AG04449 (cell line): ENCODE measurements around the gene EIF3K.

ENCODE experiments used
- CTCF ChIA-PET: fragments of 350-600 bp; formaldehyde crosslinking; extraction: SDS; loops from one replicate; lab custom pipeline; 2021; ENCODE audit warnings: antibody characterized with exemption; lab: Yijun Ruan, JAX
- POLR2A ChIA-PET: fragments of 400-600, 350-600 bp; formaldehyde crosslinking; extraction: SDS; loops from one replicate; lab custom pipeline; 2020; ENCODE audit warnings: antibody characterized with exemption, inconsistent platforms; lab: Yijun Ruan, JAX
- DNase-seq: peaks from one replicate; pipeline ENCODE4 v3.0.0-alpha.2; 2010; ENCODE audit warnings: low read depth, low spot score
- H3K4me3 ChIP-seq: 2 replicates; pipeline ENCODE4 v1.5.1; 2011; ENCODE audit warnings: low read depth, mild to moderate bottlenecking, control low read depth, low read length
- TF ChIP-seq, protein P1 (sequence below): IDR thresholded peaks from one replicate; pipeline ENCODE4 v1.5.1; 2011; ENCODE audit warnings: mild to moderate bottlenecking, moderate library complexity, low read length, control low read depth, inconsistent platforms; ENCODE audit not compliant: insufficient read depth; ENCODE audit errors: missing control alignments

Gene EIF3K

DNA sequence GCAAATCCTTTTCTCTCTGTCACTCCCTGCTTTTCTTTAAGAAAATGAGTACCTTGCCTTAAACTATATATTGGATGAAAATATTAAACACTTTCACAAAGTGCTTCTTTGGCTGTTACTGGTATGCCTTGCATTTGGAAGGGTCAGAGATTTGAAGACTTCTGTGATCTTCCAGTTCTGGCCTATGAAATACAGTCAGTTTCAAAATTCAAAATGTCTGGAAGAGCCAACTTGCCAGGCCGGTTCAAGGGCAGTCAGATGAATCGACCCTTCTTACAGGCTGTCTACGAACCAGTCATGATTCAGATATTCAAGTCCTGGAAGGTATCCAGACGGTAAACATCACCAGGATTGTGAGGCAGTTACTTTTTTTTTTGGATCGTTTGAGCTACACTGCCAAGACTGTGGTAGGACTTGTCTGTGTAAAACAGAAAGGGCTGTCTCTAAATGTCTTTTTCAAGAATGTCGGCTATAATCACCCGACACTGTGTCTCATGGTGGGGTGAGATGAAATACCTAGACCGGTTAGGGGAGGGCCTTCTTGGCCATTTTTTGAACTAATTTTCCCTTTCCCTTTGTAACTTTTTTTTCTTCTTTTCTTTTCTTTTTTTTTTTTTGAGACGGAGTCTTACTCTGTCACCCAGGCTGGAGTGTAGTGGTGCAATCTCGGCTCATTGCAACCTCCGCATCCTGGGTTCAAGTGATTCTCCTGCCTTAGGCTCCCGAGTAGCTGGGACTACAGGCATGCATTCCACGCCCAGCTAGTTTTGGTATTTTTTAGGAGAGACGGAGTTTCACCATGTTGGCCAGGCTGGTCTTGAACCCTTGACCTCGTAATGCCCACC is 39.7 kb downstream of the EIF3K start:
- ChIA-PET POLR2A (interaction anchor here (0.9 to 4.1 kb wide), 7 partner anchors 10 to 271 kb away, joined by 3 to 27 read pairs (median 7); partner anchors contain the start of gene ACTN4), CTCF (interaction anchor here (1.0 to 3.5 kb wide), 3 partner anchors 23 to 271 kb away, joined by 3 to 13 read pairs (median 6); no protein-coding TSS in a partner anchor)
- peak; percentile 99 for DNase-seq
- H3K4me3 ChIP-seq = no peak overlapping the region; the same call in none of the 2 replicates
- TF ChIP-seq, protein P1, sequence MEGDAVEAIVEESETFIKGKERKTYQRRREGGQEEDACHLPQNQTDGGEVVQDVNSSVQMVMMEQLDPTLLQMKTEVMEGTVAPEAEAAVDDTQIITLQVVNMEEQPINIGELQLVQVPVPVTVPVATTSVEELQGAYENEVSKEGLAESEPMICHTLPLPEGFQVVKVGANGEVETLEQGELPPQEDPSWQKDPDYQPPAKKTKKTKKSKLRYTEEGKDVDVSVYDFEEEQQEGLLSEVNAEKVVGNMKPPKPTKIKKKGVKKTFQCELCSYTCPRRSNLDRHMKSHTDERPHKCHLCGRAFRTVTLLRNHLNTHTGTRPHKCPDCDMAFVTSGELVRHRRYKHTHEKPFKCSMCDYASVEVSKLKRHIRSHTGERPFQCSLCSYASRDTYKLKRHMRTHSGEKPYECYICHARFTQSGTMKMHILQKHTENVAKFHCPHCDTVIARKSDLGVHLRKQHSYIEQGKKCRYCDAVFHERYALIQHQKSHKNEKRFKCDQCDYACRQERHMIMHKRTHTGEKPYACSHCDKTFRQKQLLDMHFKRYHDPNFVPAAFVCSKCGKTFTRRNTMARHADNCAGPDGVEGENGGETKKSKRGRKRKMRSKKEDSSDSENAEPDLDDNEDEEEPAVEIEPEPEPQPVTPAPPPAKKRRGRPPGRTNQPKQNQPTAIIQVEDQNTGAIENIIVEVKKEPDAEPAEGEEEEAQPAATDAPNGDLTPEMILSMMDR = no peak

DNA sequence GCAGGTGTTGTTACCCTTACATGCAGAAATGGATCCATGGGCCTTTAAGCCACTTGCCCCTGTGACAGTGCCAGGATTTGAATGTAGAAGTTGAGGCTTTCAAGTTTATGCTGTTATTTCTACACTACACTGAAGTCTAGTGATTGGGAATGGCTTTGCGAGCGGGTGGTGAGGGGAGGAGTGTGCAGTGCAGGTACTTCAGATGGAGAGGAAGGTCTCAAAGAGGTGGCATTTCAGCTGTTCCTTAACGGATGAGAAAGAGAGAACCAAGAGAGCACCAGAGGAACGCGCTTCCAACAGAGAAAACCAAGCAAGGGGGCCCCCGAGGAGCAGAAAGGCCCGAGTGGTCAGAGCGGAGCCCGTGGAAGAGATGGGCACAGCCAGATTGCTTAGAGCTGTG is 41.7 kb downstream of the EIF3K start:
- ChIA-PET CTCF (interaction anchor here (0.9 to 1.8 kb wide), 3 partner anchors 24 to 30 kb away, joined by 3 to 7 read pairs (median 3); no protein-coding TSS in a partner anchor), POLR2A (interaction anchor here (1.7 kb wide), 1 partner anchor 31 kb away, joined by 4 read pairs; no protein-coding TSS in a partner anchor)

DNA sequence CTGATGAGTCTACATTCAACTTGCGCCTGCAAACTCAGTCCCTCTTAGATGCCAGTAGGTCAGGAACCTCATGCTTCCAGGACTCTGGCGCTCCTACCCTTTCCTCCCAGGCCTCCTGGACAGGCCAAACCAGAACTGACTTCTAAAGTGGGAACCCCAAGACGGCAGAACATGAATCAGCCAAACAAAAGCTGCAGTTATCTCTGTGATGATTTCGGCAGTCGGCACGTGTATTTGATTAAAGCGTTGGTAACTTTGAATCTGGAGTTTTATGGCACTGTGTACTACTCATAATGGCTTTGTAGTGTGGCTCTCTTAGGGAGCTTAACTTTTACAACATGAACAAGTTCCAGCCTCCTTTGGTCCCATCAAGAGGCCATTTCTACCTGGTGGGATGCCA is 42.1 kb downstream of the EIF3K start:
- ChIA-PET CTCF (interaction anchor here (0.9 to 1.8 kb wide), 3 partner anchors 24 to 30 kb away, joined by 3 to 7 read pairs (median 3); no protein-coding TSS in a partner anchor), POLR2A (interaction anchor here (0.5 to 1.7 kb wide), 2 partner anchors 13 to 31 kb away, joined by 3 to 4 read pairs; no protein-coding TSS in a partner anchor)
- TF ChIP-seq, protein P1 = no peak
- no peak for DNase-seq
- H3K4me3 ChIP-seq = no peak overlapping the region

More for the DNA sequence above, 41.7 kb downstream of the EIF3K start:
- no peak overlapping the region for H3K4me3 ChIP-seq
- TF ChIP-seq, protein P1 = no peak
- no peak for DNase-seq

DNA sequence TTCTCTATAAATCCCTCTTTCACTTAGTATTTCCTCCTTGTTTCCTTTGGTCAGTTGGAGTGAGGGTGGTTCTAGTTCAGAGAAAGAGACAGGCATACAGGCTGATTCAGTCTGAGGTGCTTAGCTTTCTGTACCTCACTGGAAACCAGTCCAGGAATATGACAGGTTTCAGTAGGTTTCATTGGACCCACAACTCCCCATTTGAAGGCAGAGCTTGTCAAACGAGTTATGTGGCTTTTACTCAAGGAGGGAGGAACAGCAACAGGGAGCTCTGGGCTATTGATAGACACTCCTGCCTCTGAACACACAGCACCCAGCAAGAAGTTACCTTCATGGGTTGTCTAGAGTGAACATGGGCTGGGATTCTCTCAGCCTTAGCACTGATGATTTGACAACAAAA is 43.0 kb downstream of the EIF3K start:
- CTCF ChIA-PET = interaction anchor here (1.0 to 1.8 kb wide), 2 partner anchors 27 to 29 kb away, joined by 3 to 7 read pairs; no protein-coding TSS in a partner anchor
- POLR2A ChIA-PET = interaction anchor here (0.7 to 0.8 kb wide), 2 partner anchors 19 to 22 kb away, joined by 3 to 6 read pairs; no protein-coding TSS in a partner anchor
- no peak for DNase-seq
- no peak overlapping the region for H3K4me3 ChIP-seq
- TF ChIP-seq, protein P1 = no peak

DNA sequence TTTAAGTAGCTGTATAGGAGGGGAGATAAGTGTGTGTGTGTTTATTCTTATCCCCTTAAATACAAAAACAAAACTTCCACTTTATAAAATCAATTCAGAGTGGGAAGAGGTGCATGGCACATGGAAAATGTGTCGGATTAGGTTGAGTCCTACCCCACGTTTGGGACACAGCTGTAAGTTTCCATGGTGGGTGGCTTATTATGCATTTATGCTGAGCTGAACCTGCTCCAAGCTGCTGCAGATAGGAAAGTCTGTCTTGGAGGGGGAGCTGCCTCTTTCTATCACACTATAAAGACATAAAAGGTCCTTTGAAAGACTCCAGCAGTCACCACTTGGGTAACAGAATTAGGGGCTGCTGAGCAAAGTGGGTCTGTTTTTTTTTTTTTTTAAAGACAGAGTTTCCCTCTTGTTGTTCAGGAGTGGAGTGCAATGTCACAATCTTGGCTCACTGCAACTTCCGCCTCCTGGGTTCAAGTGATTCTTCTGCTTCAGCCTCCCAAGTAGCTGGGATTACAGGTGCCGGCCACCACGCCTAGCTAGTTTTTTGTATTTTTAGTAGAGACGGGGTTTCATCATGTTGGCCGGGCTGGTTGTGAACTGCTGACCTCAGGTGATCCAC is 43.7 kb downstream of the EIF3K start:
- no peak for DNase-seq
- POLR2A ChIA-PET = interaction anchor here (0.7 to 0.8 kb wide), 3 partner anchors 18 to 56 kb away, joined by 3 to 6 read pairs (median 3); no protein-coding TSS in a partner anchor
- CTCF ChIA-PET = interaction anchor here (0.8 to 1.8 kb wide), 2 partner anchors 27 to 28 kb away, joined by 3 to 7 read pairs; no protein-coding TSS in a partner anchor
- TF ChIP-seq, protein P1 = no peak
- H3K4me3 ChIP-seq = no peak overlapping the region
